ENCODE results near the gene UBAP1. TPM values are rescaled to one million over a fixed set of nuclear protein-coding genes. Genes with fewer than 3 reads are reported as not detected.

UBAP1 gene
- total RNA-seq, 1 donor from 2014 or later: 30.6 TPM

GRCh38 chr9:34139477-34140146 is 39.2 kb upstream of the UBAP1 start:
- TF ChIP-seq CTCF (IDR thresholded peaks at IDR 0.05): no peak
- DNase-seq (no peak), ATAC-seq (ENCODE audit: low read depth) (no peak)
- ChIA-PET POLR2A (no interaction called here), CTCF (interaction anchor here (0.6 kb wide), 1 partner anchor 58 kb away, joined by 3 read pairs; no protein-coding TSS in a partner anchor)
- peaks cover 27% of the 10 kb centered on the region for H3K27me3 Mint-ChIP-seq
- H3K9me3 Mint-ChIP-seq: peaks cover 2% of the 10 kb centered on the region
- H3K4me3 Mint-ChIP-seq: no peak overlapping the region
- intact Hi-C loops (cut with micrococcal nuclease): loop anchor here (1.0 kb wide), 1 partner anchor 128 kb away; no protein-coding TSS in a partner anchor
- no peak overlapping the region for H3K27ac Mint-ChIP-seq
- H3K4me1 Mint-ChIP-seq: no peaks in the 10 kb centered on the region
- no peaks in the 10 kb centered on the region for H3K36me3 Mint-ChIP-seq (ENCODE audit: low read depth)

DNA sequence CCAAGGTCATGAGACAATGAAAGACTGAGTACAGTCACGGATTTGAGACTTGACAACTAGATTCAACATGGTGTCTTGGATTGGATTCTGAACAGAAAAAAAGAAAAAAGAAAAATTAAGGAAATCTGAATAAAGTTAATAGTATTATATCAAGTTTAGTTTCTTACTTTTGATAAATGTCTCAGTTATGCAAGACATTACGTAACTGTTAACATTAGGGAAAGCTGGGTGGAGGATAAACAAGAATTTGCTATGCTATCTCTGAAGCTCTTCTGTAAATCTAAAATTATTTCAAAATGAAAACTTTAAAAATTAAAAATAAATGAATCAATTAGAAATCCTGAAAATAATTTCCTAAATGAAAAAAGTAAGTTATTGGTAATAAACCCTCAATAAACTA is 38.0 kb upstream of the UBAP1 start:
- Mint-ChIP-seq H3K9me3 (peaks cover 2% of the 10 kb centered on the region), H3K4me3 (no peak overlapping the region), H3K36me3 (ENCODE audit: low read depth) (no peaks in the 10 kb centered on the region), H3K27ac (no peak overlapping the region), H3K4me1 (no peaks in the 10 kb centered on the region), H3K27me3 (peaks cover 32% of the 10 kb centered on the region)
- DNase-seq (no peak), ATAC-seq (ENCODE audit: low read depth) (no peak)
- ChIA-PET POLR2A (no interaction called here), CTCF (no interaction called here)
- intact Hi-C loops (cut with micrococcal nuclease): no loop called here
- TF ChIP-seq CTCF (IDR thresholded peaks at IDR 0.05): no peak

DNA sequence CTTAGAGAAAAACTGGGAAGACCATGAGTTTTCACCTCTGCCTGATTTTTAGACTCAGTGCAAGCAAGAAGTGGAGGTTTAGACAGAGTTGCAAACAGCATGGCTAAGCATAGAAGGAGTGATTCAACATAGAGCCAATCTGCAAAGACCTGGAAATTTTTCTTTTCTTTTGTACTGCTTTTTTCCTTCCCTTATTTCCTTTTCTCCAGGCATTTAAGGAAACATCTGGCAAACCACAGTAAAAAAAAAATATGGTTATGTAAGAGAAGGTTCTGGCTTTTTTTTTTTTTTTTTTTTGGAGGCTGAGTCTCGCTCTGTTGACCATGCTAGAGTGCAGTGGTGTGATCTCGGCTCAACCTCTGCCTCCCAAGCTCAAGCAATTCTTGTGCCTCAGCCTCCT is 35.7 kb upstream of the UBAP1 start:
- Mint-ChIP-seq H3K27ac (no peak overlapping the region), H3K9me3 (no peaks in the 10 kb centered on the region), H3K4me1 (no peaks in the 10 kb centered on the region), H3K27me3 (peaks cover 46% of the 10 kb centered on the region), H3K36me3 (ENCODE audit: low read depth) (no peaks in the 10 kb centered on the region), H3K4me3 (no peak overlapping the region)
- ChIA-PET POLR2A (no interaction called here), CTCF (no interaction called here)
- no peak for ATAC-seq (ENCODE audit: low read depth)
- intact Hi-C loops (cut with micrococcal nuclease): no loop called here
- no peak for TF ChIP-seq CTCF (IDR thresholded peaks at IDR 0.05)
- DNase-seq: no peak

GRCh38 chr9:34145165-34145564 is 33.7 kb upstream of the UBAP1 start:
- Mint-ChIP-seq H3K4me1 (no peaks in the 10 kb centered on the region), H3K27ac (no peak overlapping the region), H3K9me3 (no peaks in the 10 kb centered on the region), H3K27me3 (peaks cover 48% of the 10 kb centered on the region), H3K4me3 (no peak overlapping the region), H3K36me3 (ENCODE audit: low read depth) (no peaks in the 10 kb centered on the region)
- CTCF ChIA-PET: no interaction called here
- TF ChIP-seq CTCF (IDR thresholded peaks at IDR 0.05): no peak
- no peak for DNase-seq
- intact Hi-C loops (cut with micrococcal nuclease): no loop called here
- no peak for ATAC-seq (ENCODE audit: low read depth)
- POLR2A ChIA-PET: no interaction called here

DNA sequence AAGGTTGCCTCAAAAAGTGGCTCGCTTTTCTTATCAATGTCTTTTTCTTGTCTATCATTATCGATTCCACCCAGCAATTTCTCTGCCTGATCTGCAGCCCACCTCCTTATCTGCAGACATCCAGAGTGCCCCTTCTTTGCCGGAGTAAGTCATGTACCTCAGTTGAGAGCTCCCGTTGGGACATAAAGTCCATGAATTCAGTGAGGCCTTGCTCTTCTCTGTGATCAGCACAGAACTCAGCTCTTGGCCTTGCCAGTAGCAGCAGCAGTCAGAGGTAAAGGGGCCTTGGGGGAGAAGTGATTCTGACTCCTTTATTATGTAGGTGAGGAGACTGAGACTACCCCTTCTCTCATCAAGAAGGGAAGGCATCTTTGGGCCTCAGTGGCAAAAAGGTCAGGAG is 27.4 kb upstream of the UBAP1 start:
- no peak overlapping the region for H3K27ac Mint-ChIP-seq
- CTCF ChIA-PET: no interaction called here

More for the DNA sequence above, 27.4 kb upstream of the UBAP1 start:
- intact Hi-C loops (cut with micrococcal nuclease): no loop called here
- H3K36me3 Mint-ChIP-seq (ENCODE audit: low read depth): no peaks in the 10 kb centered on the region
- H3K9me3 Mint-ChIP-seq: no peaks in the 10 kb centered on the region
- DNase-seq (no peak), ATAC-seq (ENCODE audit: low read depth) (no peak)
- H3K27me3 Mint-ChIP-seq: peaks cover 46% of the 10 kb centered on the region
- no peak overlapping the region for H3K4me3 Mint-ChIP-seq
- TF ChIP-seq CTCF (IDR thresholded peaks at IDR 0.05): no peak
- POLR2A ChIA-PET: no interaction called here
- H3K4me1 Mint-ChIP-seq: no peaks in the 10 kb centered on the region

All from activated B cell treated with CpG ODN at 0.5 μM for 24 hours (primary cell).